Measurements from ENCODE around the gene ZBTB7C.

ZBTB7C gene

GRCh38 chr18:48252525-48252924 is 156.7 kb downstream of the ZBTB7C start:
- no peak for DNase-seq (ENCODE audit: low read depth)

DNA sequence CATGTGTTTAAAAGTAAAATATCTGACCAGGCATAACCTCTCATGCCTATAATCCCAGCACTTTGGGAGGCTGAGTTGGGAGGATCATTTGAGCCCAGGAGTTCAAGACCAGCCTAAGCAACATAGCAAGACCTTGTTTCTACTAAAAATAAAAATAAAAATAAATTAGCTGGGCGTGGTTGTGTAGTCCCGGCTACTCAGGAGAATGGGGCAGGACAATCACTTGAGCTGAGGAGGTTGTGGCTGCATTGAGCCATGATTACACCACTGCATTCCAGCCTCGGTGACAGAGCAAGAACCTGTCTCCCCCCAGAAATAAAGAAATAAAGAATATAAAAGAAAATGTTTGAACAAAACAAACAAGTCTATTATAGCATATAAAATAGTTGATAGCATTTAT is 158.3 kb downstream of the ZBTB7C start:
- no peak for DNase-seq (ENCODE audit: low read depth)

- no peak for DNase-seq (ENCODE audit: low read depth)
Measured at GRCh38 chr18:48250362-48250907, 158.7 kb downstream of the ZBTB7C start.

GRCh38 chr18:48249854-48250253 is 159.3 kb downstream of the ZBTB7C start:
- DNase-seq (ENCODE audit: low read depth), result no peak

- DNase-seq (ENCODE audit: low read depth), result no peak
Measured at GRCh38 chr18:48244530-48244929, 164.7 kb downstream of the ZBTB7C start.

- DNase-seq (ENCODE audit: low read depth), result no peak
Measured at GRCh38 chr18:48238636-48239035, 170.5 kb downstream of the ZBTB7C start.

- no peak for DNase-seq (ENCODE audit: low read depth)
Measured at GRCh38 chr18:48238206-48238605, 171.0 kb downstream of the ZBTB7C start.

DNA sequence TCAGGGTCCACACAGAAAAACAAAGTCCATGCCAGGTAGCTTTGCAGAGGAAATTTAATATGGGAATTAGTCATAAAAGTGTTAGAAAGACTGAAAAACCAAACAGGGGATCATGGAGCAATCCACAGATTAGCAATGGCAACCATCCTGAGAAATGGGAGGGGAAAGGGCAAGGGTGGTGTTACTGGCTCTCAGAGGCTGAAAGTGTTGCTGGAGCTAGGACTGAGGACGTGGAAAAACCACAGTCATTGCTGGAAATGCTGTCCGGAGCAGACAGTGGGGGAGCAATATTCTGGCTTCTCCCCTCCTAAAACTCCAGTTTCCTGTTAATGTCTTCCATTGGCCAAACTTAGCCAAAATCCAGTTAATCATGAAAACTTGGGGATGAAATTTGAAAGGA is 172.4 kb downstream of the ZBTB7C start:
- no peak for DNase-seq (ENCODE audit: low read depth)

DNA sequence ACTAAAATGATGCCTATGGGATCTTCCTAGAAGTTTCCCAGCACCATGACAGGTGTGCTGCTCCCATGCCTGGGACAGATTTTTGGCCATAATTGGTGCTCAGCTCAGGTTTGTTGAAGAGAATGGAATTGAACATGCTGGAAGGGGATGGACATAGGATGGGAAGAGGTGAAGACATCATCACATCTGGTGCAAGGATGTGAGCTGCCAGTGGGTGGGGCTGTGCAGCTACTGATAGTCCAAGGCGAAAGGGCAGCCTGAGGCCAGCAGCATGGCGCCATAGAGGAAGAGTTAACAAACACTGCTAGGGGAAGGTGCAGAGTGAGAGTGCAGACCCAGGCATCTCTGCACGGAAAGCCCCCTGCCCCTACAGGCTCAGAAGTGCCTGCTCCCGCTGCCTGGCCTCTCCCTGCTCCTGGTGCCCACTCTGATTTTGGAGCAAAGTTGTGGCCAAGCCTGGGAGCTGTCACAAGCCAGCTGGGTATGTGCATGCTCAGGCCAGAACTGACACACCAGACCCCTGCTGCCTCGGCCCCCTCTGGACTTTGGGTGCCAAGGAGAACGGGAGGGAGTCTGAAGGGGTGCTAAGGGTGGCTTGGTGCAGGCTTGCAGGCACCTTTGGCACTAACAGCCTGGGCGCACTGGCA is 178.6 kb downstream of the ZBTB7C start:
- DNase-seq (ENCODE audit: low read depth), result no peak

DNA sequence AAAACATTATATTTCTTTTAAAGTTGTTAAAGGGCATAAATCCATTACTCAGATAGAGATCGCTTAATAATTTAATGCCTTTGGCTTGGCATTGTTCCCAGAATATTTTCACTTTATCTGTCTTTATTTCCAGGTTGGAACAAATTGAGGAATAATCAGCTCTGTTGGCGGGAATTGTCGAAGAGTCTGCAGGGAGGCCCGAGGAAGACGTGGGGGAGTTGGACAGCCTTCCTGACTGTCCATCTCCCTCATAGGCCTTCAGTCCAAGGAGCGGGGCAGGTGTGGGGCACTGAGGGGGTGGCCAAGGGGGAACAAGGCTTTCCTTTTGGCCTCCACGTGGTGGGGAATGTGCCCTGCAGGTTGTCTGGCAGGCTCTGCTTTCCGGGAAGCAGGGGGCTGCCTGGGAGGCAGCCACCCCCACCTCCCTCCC is 179.6 kb downstream of the ZBTB7C start:
- DNase-seq (ENCODE audit: low read depth), result no peak

DNA sequence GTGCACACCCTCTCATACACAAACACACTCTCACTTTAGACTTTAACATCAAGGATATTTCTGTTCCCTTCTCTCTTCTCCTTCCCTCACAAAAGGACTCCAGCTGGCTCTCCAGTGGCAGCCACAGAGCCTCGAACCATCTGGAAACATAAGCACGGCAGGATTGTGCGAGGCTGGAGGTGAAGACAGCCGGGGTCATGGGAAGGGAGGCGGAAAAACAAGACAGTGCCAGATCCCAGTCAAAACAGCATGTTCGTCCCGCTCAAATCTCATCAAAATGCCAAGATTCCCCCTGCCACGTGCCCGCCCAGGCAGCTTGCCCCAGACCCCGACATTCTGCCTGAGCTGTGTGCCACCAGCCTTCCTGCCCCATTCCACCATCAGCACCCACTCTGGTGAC is 180.3 kb downstream of the ZBTB7C start:
- no peak for DNase-seq (ENCODE audit: low read depth)

- no peak for DNase-seq (ENCODE audit: low read depth)
Measured at GRCh38 chr18:48228301-48228715, 180.9 kb downstream of the ZBTB7C start.

DNA sequence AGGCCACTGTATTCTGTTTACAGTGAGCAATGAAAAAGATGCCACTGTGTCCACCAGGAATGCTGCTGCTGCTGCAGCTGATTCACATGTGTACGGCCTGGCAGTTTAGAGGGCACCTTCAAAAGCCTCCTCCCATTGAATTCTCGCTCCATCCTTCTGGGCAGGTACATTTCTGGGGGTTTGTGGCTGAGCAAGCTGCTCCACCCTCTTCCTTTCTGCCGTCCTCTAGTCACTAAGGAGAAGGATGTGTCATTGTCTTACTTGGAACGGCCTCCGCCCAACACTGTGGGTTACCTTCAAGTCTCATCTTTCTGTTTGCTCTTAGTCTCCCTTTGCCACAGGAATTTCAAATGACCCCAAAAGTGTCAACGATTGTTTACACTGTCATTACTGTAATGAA is 182.0 kb downstream of the ZBTB7C start:
- DNase-seq (ENCODE audit: low read depth), result no peak

DNA sequence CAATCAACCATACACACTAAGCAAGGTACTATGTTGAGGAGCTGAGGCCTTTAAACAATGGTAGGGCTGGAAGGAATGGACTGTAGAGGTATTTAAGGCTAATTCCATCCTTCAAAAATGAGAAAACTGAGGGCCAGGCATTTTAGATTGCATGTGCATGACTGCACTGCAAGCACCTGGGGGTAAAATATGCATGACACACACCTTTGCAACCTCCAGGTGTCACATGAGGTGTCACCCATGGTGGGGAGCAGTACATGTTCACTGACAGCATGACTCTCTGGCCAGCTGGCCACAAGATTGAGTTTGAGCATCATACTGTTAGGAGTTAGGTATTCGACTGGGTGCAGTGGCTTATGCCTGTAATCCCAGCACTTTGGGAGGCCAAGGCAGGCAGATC is 182.8 kb downstream of the ZBTB7C start:
- no peak for DNase-seq (ENCODE audit: low read depth)

DNA sequence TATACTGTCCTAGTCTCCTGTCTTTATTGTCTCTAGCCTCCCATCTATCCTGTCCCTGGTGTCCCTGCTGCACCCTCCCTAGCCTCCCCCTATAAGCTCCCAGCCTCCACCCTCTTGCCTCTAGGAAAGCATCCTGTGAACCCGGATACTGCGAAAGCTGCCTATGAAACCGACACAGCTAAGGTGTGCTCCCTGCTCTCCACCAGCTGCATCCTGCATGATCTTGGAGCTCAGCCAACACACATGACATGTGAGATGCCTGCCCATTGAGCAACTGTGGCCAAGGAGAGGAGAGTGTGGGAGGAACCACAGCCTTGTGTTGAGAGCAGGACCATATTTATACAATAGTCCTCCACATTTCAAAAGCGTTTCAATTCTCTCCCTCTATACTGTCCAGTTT is 187.1 kb downstream of the ZBTB7C start:
- no peak for DNase-seq (ENCODE audit: low read depth)

GRCh38 chr18:48219810-48220499 is 189.2 kb downstream of the ZBTB7C start:
- no peak for DNase-seq (ENCODE audit: low read depth)

DNA sequence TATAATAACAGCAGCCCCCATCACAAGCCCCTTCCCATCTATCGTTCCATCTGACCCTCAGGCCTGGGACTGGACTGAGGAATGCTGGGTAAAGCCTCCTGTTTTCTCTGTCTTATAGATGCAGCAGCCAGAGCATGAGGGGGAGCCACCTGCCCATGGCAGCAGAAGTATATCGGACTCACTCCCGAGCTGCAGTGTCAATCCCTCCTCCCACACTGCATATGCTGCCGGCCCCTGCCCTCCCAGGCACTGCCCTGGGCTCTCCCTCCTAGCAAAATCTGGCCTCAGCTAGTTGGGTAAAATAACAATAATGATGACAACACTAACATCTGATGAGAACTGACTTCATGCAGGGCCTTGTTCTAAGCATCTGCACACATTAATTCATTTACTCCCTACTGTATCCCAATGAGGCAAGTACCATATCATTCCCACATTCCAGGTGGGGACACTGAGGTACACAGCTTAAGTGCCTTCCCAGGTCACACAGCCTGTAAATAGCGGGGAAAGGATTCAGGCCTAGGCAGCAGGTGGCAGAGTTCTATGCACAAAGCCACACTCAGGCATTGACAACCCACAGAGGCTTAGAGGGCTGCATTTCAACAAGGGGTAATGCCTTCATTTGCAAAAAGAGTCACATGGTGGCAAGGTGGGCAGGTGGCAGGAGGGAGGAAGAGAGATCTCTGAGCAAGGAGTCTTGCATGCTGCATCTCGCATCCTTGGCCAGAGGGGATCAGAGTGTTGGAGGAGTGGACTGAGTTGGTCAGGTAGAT is 190.0 kb downstream of the ZBTB7C start:
- DNase-seq (ENCODE audit: low read depth), result no peak

- no peak for DNase-seq (ENCODE audit: low read depth)
Measured at GRCh38 chr18:48218285-48219022, 190.7 kb downstream of the ZBTB7C start.

DNA sequence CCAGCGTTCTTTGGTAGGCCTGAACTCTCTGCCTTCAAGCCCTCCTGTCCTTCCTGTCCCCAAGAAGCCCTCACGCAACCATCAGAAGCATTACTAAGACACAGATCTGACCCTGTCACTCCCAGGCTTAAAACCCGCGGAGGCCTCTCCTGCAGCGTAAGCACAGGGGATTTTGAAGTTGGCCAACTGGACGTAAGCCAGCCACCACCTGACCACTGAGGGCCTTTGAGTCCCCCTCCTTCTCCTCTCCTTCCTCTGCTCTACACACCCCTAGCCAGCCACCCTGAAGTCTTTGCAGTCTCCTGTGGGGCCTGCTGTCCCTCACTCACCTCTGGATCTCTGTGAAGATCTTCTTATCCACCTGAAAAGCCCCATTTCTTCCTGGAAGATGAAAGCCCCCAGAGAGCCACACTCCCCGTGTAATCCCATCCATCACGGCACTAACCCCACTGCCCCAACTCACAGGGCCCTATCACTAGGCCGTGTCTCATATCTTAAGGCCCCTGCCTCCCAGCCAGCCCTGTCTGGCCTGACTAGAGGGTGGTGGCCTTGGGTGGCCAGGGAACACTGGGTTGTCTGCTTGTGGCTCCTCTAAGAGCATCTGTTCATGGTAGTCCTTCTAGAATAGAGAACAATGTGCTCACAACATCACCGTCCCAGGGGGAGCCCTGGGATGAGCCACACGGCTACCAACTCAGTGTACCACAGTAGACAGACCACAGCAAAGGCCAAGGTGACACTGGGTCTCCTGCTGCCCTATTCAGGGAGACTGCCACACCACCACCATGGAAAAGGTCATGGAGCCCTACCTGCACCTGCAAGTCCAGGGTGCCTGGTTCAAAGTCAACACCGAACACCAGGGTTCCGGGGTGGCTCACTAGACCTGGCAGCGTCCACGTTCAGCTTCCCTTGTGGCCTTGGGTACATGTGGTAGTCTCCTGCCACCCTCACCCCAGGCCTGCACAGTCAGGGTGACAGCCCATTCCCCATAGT is 191.6 kb downstream of the ZBTB7C start:
- no peak for DNase-seq (ENCODE audit: low read depth)

DNA sequence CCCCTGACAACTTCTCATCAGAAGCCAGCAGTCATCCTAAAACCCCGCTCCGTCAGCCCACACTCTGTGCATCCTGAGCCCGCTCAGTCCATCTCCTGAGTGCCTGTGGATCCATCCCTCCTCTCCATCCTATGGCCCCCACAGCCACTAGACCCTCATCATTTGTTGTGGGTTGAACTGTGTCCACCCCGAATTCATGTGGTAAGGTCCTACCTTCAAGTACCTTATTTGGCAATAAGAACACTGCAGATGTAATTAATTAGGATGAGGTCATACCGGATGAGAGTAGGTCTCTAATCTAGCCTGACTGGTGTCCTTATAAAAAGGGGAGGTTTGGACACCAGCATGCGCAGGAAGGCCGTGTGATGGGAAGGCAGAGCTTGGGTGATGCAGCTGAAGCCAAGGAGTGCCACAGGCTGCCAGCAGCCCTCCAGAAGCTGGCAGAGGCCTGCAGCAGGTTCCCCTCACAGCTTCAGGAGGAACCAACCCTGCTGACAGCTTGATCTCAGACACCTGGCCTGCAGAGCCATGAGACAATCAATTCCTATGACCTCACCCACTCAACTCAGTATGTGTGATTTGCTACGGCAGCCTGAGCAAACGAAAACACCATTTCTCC is 192.4 kb downstream of the ZBTB7C start:
- no peak for DNase-seq (ENCODE audit: low read depth)

All from activated gamma-delta T cell treated with anti-CD3 and anti-CD28 coated beads, Interleukin-2, amount 50 U/mL, for 16 hours (primary cell).